Panc1 (cell line): ENCODE data around the gene ENOPH1. TPM values are rescaled to one million over a fixed set of nuclear protein-coding genes. Genes with fewer than 3 reads are reported as not detected.

Experiments
- ATAC-seq: fragments of 200-7000 bp; cut with Tn5 transposase; 2 replicates; pipeline ENCODE4 v1.9.1; 2020; ENCODE audit warnings: mild to moderate bottlenecking, moderate library complexity
- BruUV-seq: library from RNA; stranded (reverse); fragments of 400-500 nt; replicated peaks from 2 replicates; lab custom pipeline; 2021; lab: Mats Ljungman, UMichigan
- CTCF ChIA-PET: fragments of 300-600 bp; sonication (Branson Sonifier 250); formaldehyde crosslinking; loops from one replicate; lab custom pipeline; 2022; ENCODE audit warnings: antibody characterized with exemption; lab: Charles Lee
- POLR2A ChIA-PET: fragments of 300-600 bp; sonication (Branson Sonifier 250); formaldehyde crosslinking; loops from one replicate; lab custom pipeline; 2022; ENCODE audit warnings: antibody characterized with exemption; lab: Charles Lee
- DNase-seq: peaks from one replicate; pipeline ENCODE4 v3.0.0-alpha.2; 2010; ENCODE audit warnings: low read depth, low spot score
- H3K27ac ChIP-seq: 2 replicates; pipeline ENCODE4 v1.5.1; 2011; ENCODE audit warnings: mild to moderate bottlenecking, low read length, inconsistent platforms
- H3K27me3 ChIP-seq: fragments of 200-500 bp; sonication (Bioruptor generic); 2 replicates; pipeline ENCODE4 v1.6.0; 2014; ENCODE audit warnings: low read length, inconsistent platforms; ENCODE audit not compliant: control insufficient read depth, insufficient read depth
- H3K36me3 ChIP-seq: fragments of 200-500 bp; sonication (Bioruptor generic); 2 replicates; pipeline ENCODE4 v1.5.1; 2014; ENCODE audit warnings: inconsistent platforms, mild to moderate bottlenecking, low read length, moderate library complexity; ENCODE audit not compliant: control insufficient read depth, insufficient read depth
- H3K4me1 ChIP-seq: 2 replicates; pipeline ENCODE4 v1.5.1; 2011; ENCODE audit warnings: inconsistent platforms, mild to moderate bottlenecking, low read length, moderate library complexity; ENCODE audit not compliant: control insufficient read depth, insufficient read depth
- H3K4me3 ChIP-seq, 2 experiments: 2 replicates each; pipeline ENCODE4 v1.5.1; 2011 to 2012; ENCODE audit warnings: low read depth in 2 of 2, low read length in 2 of 2, mild to moderate bottlenecking in 2 of 2, inconsistent platforms in 1 of 2, moderate library complexity in 1 of 2
- H3K9me3 ChIP-seq: fragments of 200-500 bp; sonication (Bioruptor generic); 2 replicates; pipeline ENCODE4 v1.5.1; 2014; ENCODE audit warnings: low read depth, mild to moderate bottlenecking, inconsistent platforms, low read length, moderate library complexity; ENCODE audit not compliant: control insufficient read depth, insufficient read depth
- CTCF ChIP-seq: fragments of 450-650 bp; IDR thresholded peaks from 2 replicates; pipeline ENCODE4 v1.5.1; 2017; ENCODE audit warnings: mild to moderate bottlenecking
- POLR2AphosphoS5 ChIP-seq: IDR thresholded peaks from 2 replicates; pipeline ENCODE4 v1.6.1; 2012; ENCODE audit warnings: mild to moderate bottlenecking, low read depth, low read length, moderate library complexity
- REST ChIP-seq, 2 experiments: IDR thresholded peaks; 2 replicates each; pipeline ENCODE4 v1.6.1; 2011 to 2012; ENCODE audit warnings: low read depth in 2 of 2, control low read depth in 1 of 2, low read length in 1 of 2, mild to moderate bottlenecking in 1 of 2, moderate library complexity in 1 of 2; ENCODE audit not compliant: insufficient read depth in 1 of 2
- SIN3A ChIP-seq: IDR thresholded peaks from 2 replicates; pipeline ENCODE4 v1.6.1; 2012; ENCODE audit warnings: low read depth, mild to moderate bottlenecking, low read length, moderate library complexity, borderline replicate concordance; ENCODE audit not compliant: insufficient read depth
- TCF7L2 ChIP-seq: IDR thresholded peaks from 2 replicates; pipeline ENCODE4 v1.6.1; 2011; ENCODE audit warnings: mild to moderate bottlenecking, low read depth, low read length, inconsistent platforms
- in situ Hi-C: cut with HindIII; loops from 2 replicates; pipeline ENCODE4 v1.10.0; 2016; ENCODE audit warnings: low sequenced_read_pairs, low pct_unique_long_range_greater_than_20kb
- intact Hi-C: fragments of 100-400 bp; cut with micrococcal nuclease; formaldehyde crosslinking; loops from one replicate; pipeline ENCODE4 v1.10.0; 2022; ENCODE audit not compliant: unreplicated experiment
- total RNA-seq: library from RNA; stranded (reverse); gene quantifications from one replicate; pipeline ENCODE4 v1.2.1, GENCODE V29; 2021; ENCODE audit not compliant: unreplicated experiment

ENOPH1 gene
- total RNA-seq, 1 experiment from 2014 or later, result 34.7 TPM

GRCh38 chr4:82508011-82508410, 77.6 kb downstream of the ENOPH1 start:
- intact Hi-C loops, result no loop called here
- CTCF ChIA-PET, result no interaction called here

GRCh38 chr4:82508806-82509428, 78.5 kb downstream of the ENOPH1 start:
- no peaks in the 10 kb centered on the region for H3K4me1 ChIP-seq
- in situ Hi-C loops, result no loop called here
- CTCF ChIA-PET, result no interaction called here

More at GRCh38 chr4:82508011-82508410, 77.6 kb downstream of the ENOPH1 start:
- TF ChIP-seq CTCF (no peak), TCF7L2 (no peak), POLR2AphosphoS5 (no peak), REST (IDR thresholded peaks at IDR 0.05; ENCODE audit: insufficient read depth in 1 of 2, low read depth in 2 of 2, low read length in 1 of 2) (no peak), SIN3A (no peak)
- in situ Hi-C loops, result no loop called here
- Histone ChIP-seq H3K9me3 (no peaks in the 10 kb centered on the region), H3K27ac (no peak overlapping the region), H3K4me3 (no peak overlapping the region), H3K27me3 (no peaks in the 10 kb centered on the region), H3K4me1 (no peaks in the 10 kb centered on the region), H3K36me3 (no peaks in the 10 kb centered on the region)
- BruUV-seq, result no TSS peak
- POLR2A ChIA-PET, result no interaction called here
- ATAC-seq (no peak), DNase-seq (no peak)

More at GRCh38 chr4:82508806-82509428, 78.5 kb downstream of the ENOPH1 start:
- Histone ChIP-seq H3K9me3 (no peaks in the 10 kb centered on the region), H3K36me3 (no peaks in the 10 kb centered on the region), H3K27ac (no peak overlapping the region), H3K4me3 (no peak overlapping the region), H3K27me3 (no peaks in the 10 kb centered on the region)
- intact Hi-C loops, result no loop called here
- no TSS peak for BruUV-seq
- ATAC-seq (no peak), DNase-seq (no peak)
- POLR2A ChIA-PET, result interaction anchor here (0.5 kb wide), 1 partner anchor 93 kb away, joined by 4 read pairs; no protein-coding TSS in a partner anchor
- no peak for TF ChIP-seq SIN3A
- TF ChIP-seq CTCF, result no peak
- no peak for TF ChIP-seq REST (IDR thresholded peaks at IDR 0.05; ENCODE audit: insufficient read depth in 1 of 2, low read depth in 2 of 2, low read length in 1 of 2)
- TF ChIP-seq POLR2AphosphoS5, result no peak
- TF ChIP-seq TCF7L2, result no peak
